ENCODE results near the gene DUOX2. TPM values are rescaled to one million over a fixed set of nuclear protein-coding genes. Genes with fewer than 3 reads are reported as not detected.
A peak's percentile ranks its signal among the peaks of the same experiment; 100 is the strongest.

DUOX2 gene
- total RNA-seq, 4 donors from 2014 or later = 0.19 to 3.3 (median 1.6) TPM

- Histone ChIP-seq H3K9me3 (no peaks in the 10 kb centered on the region), H3K27ac (no peak overlapping the region), H3K4me1 (no peaks in the 10 kb centered on the region), H3K27me3 (no peaks in the 10 kb centered on the region), H3K36me3 (no peaks in the 10 kb centered on the region), H3K4me3 (no peak overlapping the region)
- DNase-seq = peak in 1 of 3 donors; percentile 10
- TF ChIP-seq, protein P1, sequence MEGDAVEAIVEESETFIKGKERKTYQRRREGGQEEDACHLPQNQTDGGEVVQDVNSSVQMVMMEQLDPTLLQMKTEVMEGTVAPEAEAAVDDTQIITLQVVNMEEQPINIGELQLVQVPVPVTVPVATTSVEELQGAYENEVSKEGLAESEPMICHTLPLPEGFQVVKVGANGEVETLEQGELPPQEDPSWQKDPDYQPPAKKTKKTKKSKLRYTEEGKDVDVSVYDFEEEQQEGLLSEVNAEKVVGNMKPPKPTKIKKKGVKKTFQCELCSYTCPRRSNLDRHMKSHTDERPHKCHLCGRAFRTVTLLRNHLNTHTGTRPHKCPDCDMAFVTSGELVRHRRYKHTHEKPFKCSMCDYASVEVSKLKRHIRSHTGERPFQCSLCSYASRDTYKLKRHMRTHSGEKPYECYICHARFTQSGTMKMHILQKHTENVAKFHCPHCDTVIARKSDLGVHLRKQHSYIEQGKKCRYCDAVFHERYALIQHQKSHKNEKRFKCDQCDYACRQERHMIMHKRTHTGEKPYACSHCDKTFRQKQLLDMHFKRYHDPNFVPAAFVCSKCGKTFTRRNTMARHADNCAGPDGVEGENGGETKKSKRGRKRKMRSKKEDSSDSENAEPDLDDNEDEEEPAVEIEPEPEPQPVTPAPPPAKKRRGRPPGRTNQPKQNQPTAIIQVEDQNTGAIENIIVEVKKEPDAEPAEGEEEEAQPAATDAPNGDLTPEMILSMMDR (IDR thresholded peaks at IDR 0.05) = no peak
- no peak for TF ChIP-seq POLR2A (IDR thresholded peaks at IDR 0.05)
Measured at GRCh38 chr15:45149060-45149459, 35.1 kb upstream of the DUOX2 start.

GRCh38 chr15:45148076-45149059 lies 34.4 kb upstream of the DUOX2 start:
- no peaks in the 10 kb centered on the region for H3K9me3 ChIP-seq
- DNase-seq = peak in 1 of 3 donors; percentile 41
- no peaks in the 10 kb centered on the region for H3K4me1 ChIP-seq
- no peaks in the 10 kb centered on the region for H3K27me3 ChIP-seq
- TF ChIP-seq, protein P1 (IDR thresholded peaks at IDR 0.05) = no peak
- TF ChIP-seq POLR2A (IDR thresholded peaks at IDR 0.05) = no peak
- no peaks in the 10 kb centered on the region for H3K36me3 ChIP-seq
- no peak overlapping the region for H3K27ac ChIP-seq
- H3K4me3 ChIP-seq = no peak overlapping the region

GRCh38 chr15:45147606-45148005 lies 33.6 kb upstream of the DUOX2 start:
- no peak for DNase-seq
- Histone ChIP-seq H3K4me3 (no peak overlapping the region), H3K9me3 (no peaks in the 10 kb centered on the region), H3K27ac (no peak overlapping the region), H3K27me3 (no peaks in the 10 kb centered on the region), H3K4me1 (no peaks in the 10 kb centered on the region), H3K36me3 (no peaks in the 10 kb centered on the region)
- TF ChIP-seq, protein P1 (IDR thresholded peaks at IDR 0.05) = no peak
- TF ChIP-seq POLR2A (IDR thresholded peaks at IDR 0.05) = no peak

DNA sequence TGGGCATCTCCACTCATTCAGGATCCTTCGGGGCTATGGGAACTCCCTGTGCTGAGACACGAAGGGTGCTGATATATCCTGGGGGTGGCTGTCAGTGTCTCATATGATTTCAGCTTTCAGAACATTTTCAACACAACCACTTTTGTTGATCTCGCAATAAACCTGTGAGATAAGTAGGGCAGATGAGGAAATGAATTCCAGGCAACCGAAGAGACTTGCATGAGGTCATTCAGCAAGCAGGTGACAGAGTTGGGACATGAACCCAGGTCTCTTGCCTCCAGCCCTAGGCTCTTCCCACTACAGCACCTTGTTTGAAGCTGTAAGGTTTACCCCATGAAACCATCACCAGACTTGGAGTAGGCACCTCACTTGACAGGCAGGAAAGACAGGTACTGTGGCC lies 32.4 kb upstream of the DUOX2 start:
- H3K27ac ChIP-seq = no peak overlapping the region
- no peak for DNase-seq
- H3K4me3 ChIP-seq = no peak overlapping the region
- H3K9me3 ChIP-seq = no peaks in the 10 kb centered on the region
- H3K27me3 ChIP-seq = no peaks in the 10 kb centered on the region
- H3K4me1 ChIP-seq = no peaks in the 10 kb centered on the region
- H3K36me3 ChIP-seq = no peaks in the 10 kb centered on the region
- TF ChIP-seq POLR2A (IDR thresholded peaks at IDR 0.05) = no peak
- TF ChIP-seq, protein P1 (IDR thresholded peaks at IDR 0.05) = no peak

DNA sequence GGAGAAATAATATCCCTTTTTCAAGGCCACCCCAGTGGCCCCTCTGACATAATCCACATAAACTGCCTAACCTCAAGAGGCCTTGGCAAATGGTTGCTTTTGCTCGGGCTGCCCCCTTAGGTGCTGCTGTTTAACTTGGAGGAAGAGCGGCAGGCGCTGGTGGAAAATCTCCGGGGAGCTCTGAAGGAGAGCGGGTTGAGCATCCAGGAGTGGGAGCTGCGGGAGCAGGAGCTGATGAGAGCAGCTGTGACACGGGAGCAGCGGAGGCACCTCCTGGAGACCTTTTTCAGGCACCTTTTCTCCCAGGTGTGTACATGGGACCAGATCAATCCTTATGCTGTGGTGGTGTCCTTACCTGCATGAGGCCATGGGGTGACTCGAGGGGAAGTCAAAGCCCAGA lies 30.8 kb upstream of the DUOX2 start:
- no peak overlapping the region for H3K27ac ChIP-seq

More for the DNA sequence above, 30.8 kb upstream of the DUOX2 start:
- no peak for DNase-seq
- no peaks in the 10 kb centered on the region for H3K4me1 ChIP-seq
- H3K4me3 ChIP-seq = no peak overlapping the region
- no peaks in the 10 kb centered on the region for H3K9me3 ChIP-seq
- no peaks in the 10 kb centered on the region for H3K36me3 ChIP-seq
- H3K27me3 ChIP-seq = no peaks in the 10 kb centered on the region
- no peak for TF ChIP-seq POLR2A (IDR thresholded peaks at IDR 0.05)
- TF ChIP-seq, protein P1 (IDR thresholded peaks at IDR 0.05) = no peak
